K562 (cell line): Measurements from ENCODE around the gene TXN2. TPM values are rescaled to one million over a fixed set of nuclear protein-coding genes. Genes with fewer than 3 reads are reported as not detected.

Experiments
- ATAC-seq: fragments of 200-7000 bp; cut with Tn5 transposase; 3 replicates; pipeline ENCODE4 v1.9.1; 2020; ENCODE audit warnings: moderate library complexity
- BruUV-seq: library from RNA; stranded (reverse); fragments of 400-500 nt; replicated peaks from 2 replicates; lab custom pipeline; 2021; lab: Mats Ljungman, UMichigan
- CTCF ChIA-PET: fragments of 300-600 bp; formaldehyde crosslinking; extraction: SDS; loops from one replicate; lab custom pipeline; 2021; ENCODE audit warnings: low intra/inter-chr PET ratio; lab: Yijun Ruan, JAX
- POLR2A ChIA-PET: fragments of 300-600, 350-650 bp; sonication (Branson Sonifier 250); formaldehyde crosslinking; extraction: SDS; loops from one replicate; lab custom pipeline; 2021; ENCODE audit warnings: antibody characterized with exemption, inconsistent platforms; lab: Yijun Ruan, JAX
- DNase-seq, 4 experiments: peaks; one replicate each; pipeline versions ENCODE4 v3.0.0 to v3.0.0-alpha.2; 2011 to 2018; ENCODE audit warnings: low spot score in 3 of 4, mixed read lengths in 3 of 4; ENCODE audit errors: extremely low read depth in 1 of 4
- FAIRE-seq: peaks from 2 replicates; lab custom pipeline; 2011; peaks lifted over from hg19 to GRCh38; lab: Jason Lieb, UNC
- H2AFZ ChIP-seq: 2 replicates; pipeline ENCODE4 v1.6.0; 2011; ENCODE audit warnings: low read depth, low read length, control low read depth, inconsistent platforms
- H3K27ac ChIP-seq: fragments of 200-600 bp; 3 replicates; pipeline ENCODE4 v1.8.0; 2011; ENCODE audit warnings: low read depth, mild to moderate bottlenecking, control low read depth, inconsistent platforms, low read length, moderate library complexity, mixed read lengths; ENCODE audit errors: extremely low read depth
- H3K27me3 ChIP-seq, 2 experiments: fragments of 300-600 bp in 1 of 2; 2 replicates in 1 of 2; 3 replicates in 1 of 2; pipeline versions ENCODE4 v1.6.0 to v1.8.0; 2011; ENCODE audit warnings: inconsistent platforms in 2 of 2, low read length in 2 of 2, mild to moderate bottlenecking in 1 of 2, mixed read lengths in 1 of 2, moderate library complexity in 1 of 2; ENCODE audit not compliant: control insufficient read depth in 2 of 2, insufficient read depth in 2 of 2
- H3K36me3 ChIP-seq: fragments of 300-600 bp; 3 replicates; pipeline ENCODE4 v1.8.0; 2011; ENCODE audit warnings: mild to moderate bottlenecking, low read length, inconsistent platforms; ENCODE audit not compliant: control insufficient read depth, insufficient read depth
- H3K4me1 ChIP-seq, 2 experiments: fragments of 200-600 bp in 1 of 2; replicated peaks in 1 of 2; 2 replicates in 1 of 2; 3 replicates in 1 of 2; pipeline versions ENCODE4 v1.5.1 to v1.8.0; 2011; ENCODE audit warnings: inconsistent platforms in 2 of 2, low read length in 2 of 2, mild to moderate bottlenecking in 1 of 2, mixed read lengths in 1 of 2, moderate library complexity in 1 of 2; ENCODE audit not compliant: control insufficient read depth in 2 of 2, insufficient read depth in 2 of 2
- H3K4me2 ChIP-seq: 2 replicates; pipeline ENCODE4 v1.6.1; 2011; ENCODE audit warnings: low read length, control low read depth, inconsistent platforms, mixed read lengths; ENCODE audit not compliant: insufficient read depth
- H3K4me3 ChIP-seq: fragments of 200-600 bp; sonication (generic), shearing (Covaris generic); 2 replicates; pipeline ENCODE4 v1.5.1; 2016; ENCODE audit warnings: control low read depth, inconsistent platforms
- H3K79me2 ChIP-seq: fragments of 200-600 bp; 3 replicates; pipeline ENCODE4 v1.8.0; 2011; ENCODE audit warnings: low read length, inconsistent platforms; ENCODE audit not compliant: control insufficient read depth, insufficient read depth
- H3K9ac ChIP-seq, 2 experiments: 2 replicates each; pipeline versions ENCODE4 v1.6.0 to v1.6.1; 2011; ENCODE audit warnings: low read depth in 2 of 2, low read length in 2 of 2, control low read depth in 1 of 2, inconsistent platforms in 1 of 2, mild to moderate bottlenecking in 1 of 2, mixed read lengths in 1 of 2; ENCODE audit not compliant: insufficient read depth in 1 of 2
- H3K9me1 ChIP-seq: one replicate; pipeline ENCODE4 v1.6.0; 2011; ENCODE audit warnings: inconsistent platforms, mild to moderate bottlenecking, low read length, moderate library complexity; ENCODE audit not compliant: control insufficient read depth, insufficient read depth
- H3K9me3 ChIP-seq: replicated peaks from 2 replicates; pipeline ENCODE4 v1.5.1; 2011; ENCODE audit warnings: low read depth, low read length, inconsistent platforms; ENCODE audit not compliant: control insufficient read depth, insufficient read depth
- H4K20me1 ChIP-seq: replicated peaks from 2 replicates; pipeline ENCODE4 v1.6.1; 2011; ENCODE audit warnings: low read length, inconsistent platforms, mixed read lengths; ENCODE audit not compliant: control insufficient read depth, insufficient read depth
- ETV5 ChIP-seq: sonication (generic); formaldehyde crosslinking; IDR thresholded peaks from 2 replicates; pipeline ENCODE4 v1.4.0; 2020; ENCODE audit warnings: low read depth, mild to moderate bottlenecking, missing genetic modification reagents
- EWSR1 ChIP-seq: fragments of 450-650 bp; IDR thresholded peaks from 2 replicates; pipeline ENCODE4 v1.6.1; 2018; ENCODE audit warnings: borderline replicate concordance, mild to moderate bottlenecking, low read depth, moderate library complexity; ENCODE audit not compliant: partially characterized antibody
- HDAC1 ChIP-seq, 2 experiments: fragments of 450-650 bp; IDR thresholded peaks; 2 replicates each; pipeline ENCODE4 v1.6.1; 2016 to 2017; ENCODE audit warnings: inconsistent platforms in 1 of 2, mild to moderate bottlenecking in 1 of 2, moderate library complexity in 1 of 2
- KAT7 ChIP-seq: sonication (generic); formaldehyde crosslinking; IDR thresholded peaks from 2 replicates; pipeline ENCODE4 v1.8.0; 2022; ENCODE audit warnings: missing genetic modification reagents, mild to moderate bottlenecking, borderline replicate concordance
- MEF2D ChIP-seq: conservative IDR thresholded peaks from 2 replicates; pipeline ENCODE4 v1.6.1; 2016; ENCODE audit warnings: low read depth, missing genetic modification characterization, missing compliant biosample characterization
- MEIS2 ChIP-seq: fragments of 450-650 bp; IDR thresholded peaks from 2 replicates; pipeline ENCODE4 v1.6.1; 2014; ENCODE audit warnings: mild to moderate bottlenecking; ENCODE audit not compliant: partially characterized antibody
- PCBP1 ChIP-seq: fragments of 200-400 bp; formaldehyde crosslinking; IDR thresholded peaks from 2 replicates; pipeline ENCODE4 v1.6.1; 2018; ENCODE audit warnings: mild to moderate bottlenecking, low read depth, low read length; ENCODE audit not compliant: poor library complexity, severe bottlenecking
- PHB ChIP-seq: fragments of 250-450 bp; sonication (Bioruptor Pico); IDR thresholded peaks from 2 replicates; pipeline ENCODE4 v1.5.0; 2021
- PRMT5 ChIP-seq: sonication (generic); formaldehyde crosslinking; IDR thresholded peaks from 2 replicates; pipeline ENCODE4 v1.5.0; 2020; ENCODE audit warnings: missing genetic modification reagents
- SMARCE1 ChIP-seq: fragments of 450-650 bp; IDR thresholded peaks from 2 replicates; pipeline ENCODE4 v1.7.1; 2016; ENCODE audit warnings: mild to moderate bottlenecking
- SREBF1 ChIP-seq: fragments of 150-350 bp; IDR thresholded peaks from 2 replicates; pipeline ENCODE4 v1.6.1; 2014; ENCODE audit warnings: antibody characterized with exemption, low read depth, low read length, borderline replicate concordance
- ZNF212 ChIP-seq: fragments of 450-650 bp; formaldehyde crosslinking; IDR thresholded peaks from 2 replicates; pipeline ENCODE4 v1.4.0; 2020; ENCODE audit warnings: mild to moderate bottlenecking
- ZNF239 ChIP-seq: fragments of 250-450 bp; sonication (Bioruptor Pico); IDR thresholded peaks from 2 replicates; pipeline ENCODE4 v1.4.0; 2020; ENCODE audit warnings: mild to moderate bottlenecking
- ZNF589 ChIP-seq: fragments of 200-800 bp; sonication (Bioruptor generic); IDR thresholded peaks from 2 replicates; pipeline ENCODE4 v1.6.1; 2016; ENCODE audit warnings: low read depth, missing genetic modification characterization, missing compliant biosample characterization
- WGBS: fragments of 100-300 bp; shearing (Covaris generic); methylation state at CpG from one replicate; pipeline ENCODE4 v1.1.6; 2016; ENCODE audit warnings: low coverage, mixed read lengths; ENCODE audit not compliant: insufficient coverage; ENCODE audit errors: missing lambda C conversion rate; 5-methylcytosine and 5-hydroxymethylcytosine counted together
- in situ Hi-C: fragments of 300-500 bp; cut with MboI; formaldehyde crosslinking; loops from 4 replicates; pipeline ENCODE4 v1.15.0; 2018; ENCODE audit warnings: inconsistent platforms, mixed read lengths
- intact Hi-C: fragments of 100-400 bp; cut with micrococcal nuclease; formaldehyde crosslinking; loops from 2 replicates; pipeline ENCODE4 v1.14.2; 2022
- polyA plus RNA-seq, 8 experiments: library from polyadenylated mRNA; depleted of rRNA in 4 of 8; stranded (reverse) in 5 of 8; unstranded in 3 of 8; fragments of >200 nt; fragmentation: Nextera tagmentation in 2 of 8; fragmentation: Illumina TruSeq in 1 of 8; extraction: Ambion mirVana in 2 of 8; extraction: Trizol in 1 of 8; gene quantifications; 2 replicates each; pipeline versions ENCODE4 v1.2.1 to v1.2.3, GENCODE V29; 2011 to 2014; ENCODE audit warnings: inconsistent platforms in 1 of 8, missing spikeins in 1 of 8
- total RNA-seq, 7 experiments: library from RNA; depleted of rRNA in 6 of 7; stranded (reverse); fragments of >200 nt in 6 of 7; fragmentation: Illumina TruSeq in 2 of 7; extraction: Trizol in 2 of 7; gene quantifications; 2 replicates each; pipeline versions ENCODE4 v1.2.1 to v1.2.3, GENCODE V29; 2011 to 2021; ENCODE audit warnings: low replicate concordance in 1 of 7
- TF ChIP-seq, protein P1 (sequence below): sonication (generic); formaldehyde crosslinking; IDR thresholded peaks from 2 replicates; pipeline ENCODE4 v1.8.1; 2023; ENCODE audit warnings: missing genetic modification reagents, mild to moderate bottlenecking, borderline replicate concordance
- TF ChIP-seq, protein P2 (sequence below): sonication (generic); formaldehyde crosslinking; IDR thresholded peaks from 2 replicates; pipeline ENCODE4 v1.9.0; 2022; ENCODE audit warnings: mild to moderate bottlenecking, missing genetic modification reagents

Gene TXN2
- total and polyA plus RNA-seq, 9 of the 15 experiments (the other 6 are each of a cell fraction or from before 2014, with no cell fraction given), result 48.5 to 399 (median 118) TPM

DNA sequence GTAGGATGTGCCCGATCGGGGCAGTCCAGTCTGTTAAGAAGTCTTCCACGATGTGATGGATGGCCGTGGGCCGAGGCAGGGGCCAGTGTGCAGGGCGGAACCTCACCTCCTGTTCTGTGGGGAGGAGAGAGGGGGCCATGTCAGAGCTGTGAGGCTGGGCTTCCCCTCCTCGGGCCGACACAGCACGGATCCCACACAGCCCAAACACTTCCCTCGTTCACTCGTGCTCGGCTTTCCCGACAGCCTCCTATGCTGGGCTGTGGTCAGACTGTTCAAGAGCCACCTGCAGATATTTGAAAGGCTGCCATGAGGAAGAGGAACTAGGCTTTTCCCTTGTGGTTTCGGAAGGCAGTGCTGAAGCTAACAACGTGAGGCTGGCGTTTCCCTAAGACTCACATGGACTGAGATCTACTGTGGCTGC is 12.3 kb upstream of the TXN2 start (continued):
- TF ChIP-seq SREBF1, result no peak
- TF ChIP-seq PRMT5 (CRISPR knock-in tag), result no peak
- TF ChIP-seq ZNF212 (CRISPR knock-in tag), result no peak
- no peak for TF ChIP-seq HDAC1 (IDR thresholded peaks at IDR 0.05)
- no peak for TF ChIP-seq ZNF239 (CRISPR knock-in tag)
- TF ChIP-seq SMARCE1, result no peak
- TF ChIP-seq MEIS2, result no peak
- TF ChIP-seq ETV5 (CRISPR knock-in tag), result no peak
- TF ChIP-seq, all 486 proteins: peak for 0

DNA sequence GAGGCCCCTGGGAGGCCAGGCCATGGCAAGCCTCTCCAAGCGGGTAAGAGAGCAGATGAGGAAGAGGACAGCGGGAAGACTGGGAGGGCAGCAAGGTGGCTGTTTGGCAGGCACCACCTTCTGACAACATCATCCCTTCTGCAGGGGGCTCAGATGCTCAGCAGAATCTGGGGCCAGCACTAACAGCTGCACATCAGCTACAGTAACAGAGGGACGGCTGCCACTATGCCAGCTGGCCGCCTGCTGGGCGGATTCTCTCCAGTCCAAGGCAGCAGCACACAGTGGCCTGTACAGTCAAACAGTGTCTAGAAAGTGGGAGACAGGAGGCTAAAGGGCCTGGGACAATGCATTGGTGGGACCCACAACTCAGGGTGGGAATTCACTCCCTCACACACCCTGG is 10.7 kb upstream of the TXN2 start:
- intact Hi-C loops, result no loop called here
- ChIA-PET CTCF (no interaction called here), POLR2A (interaction anchor here (1.1 to 2.5 kb wide), 4 partner anchors 10 to 37 kb away, joined by 3 to 9 read pairs (median 4); partner anchors contain the start of genes EIF3D, FOXRED2 and TXN2)
- FAIRE-seq (no peak), ATAC-seq (no peak), DNase-seq (no peak)
- WGBS, result 93% methylated on average over 5 of the region's 5 CpGs
- Histone ChIP-seq H3K4me2 (no peak overlapping the region), H3K9me3 (peaks cover 5% of the 10 kb centered on the region), H4K20me1 (no peaks in the 10 kb centered on the region), H3K27ac (no peak overlapping the region), H3K9me1 (no peaks in the 10 kb centered on the region), H3K4me1 (peaks cover 0 to 3% of the 10 kb centered on the region in 2 experiments; a peak in 1 of 5 replicates), H3K27me3 (no peaks in the 10 kb centered on the region), H2AFZ (no peak overlapping the region), H3K36me3 (peaks cover 66% of the 10 kb centered on the region; the same call in 2 of the 3 replicates), H3K9ac (peak overlapping the region in 1 of 2 experiments; percentile 26; a peak in 2 of 4 replicates), H3K79me2 (no peaks in the 10 kb centered on the region), H3K4me3 (no peak overlapping the region)
- in situ Hi-C loops, result no loop called here
- BruUV-seq, result no TSS peak
- TF ChIP-seq PHB (CRISPR knock-in tag) (no peak), KAT7 (CRISPR knock-in tag) (no peak), EWSR1 (no peak), PCBP1 (no peak), ZNF589 (CRISPR knock-in tag) (no peak), MEF2D (tag) (no peak)
- TF ChIP-seq, protein P1, sequence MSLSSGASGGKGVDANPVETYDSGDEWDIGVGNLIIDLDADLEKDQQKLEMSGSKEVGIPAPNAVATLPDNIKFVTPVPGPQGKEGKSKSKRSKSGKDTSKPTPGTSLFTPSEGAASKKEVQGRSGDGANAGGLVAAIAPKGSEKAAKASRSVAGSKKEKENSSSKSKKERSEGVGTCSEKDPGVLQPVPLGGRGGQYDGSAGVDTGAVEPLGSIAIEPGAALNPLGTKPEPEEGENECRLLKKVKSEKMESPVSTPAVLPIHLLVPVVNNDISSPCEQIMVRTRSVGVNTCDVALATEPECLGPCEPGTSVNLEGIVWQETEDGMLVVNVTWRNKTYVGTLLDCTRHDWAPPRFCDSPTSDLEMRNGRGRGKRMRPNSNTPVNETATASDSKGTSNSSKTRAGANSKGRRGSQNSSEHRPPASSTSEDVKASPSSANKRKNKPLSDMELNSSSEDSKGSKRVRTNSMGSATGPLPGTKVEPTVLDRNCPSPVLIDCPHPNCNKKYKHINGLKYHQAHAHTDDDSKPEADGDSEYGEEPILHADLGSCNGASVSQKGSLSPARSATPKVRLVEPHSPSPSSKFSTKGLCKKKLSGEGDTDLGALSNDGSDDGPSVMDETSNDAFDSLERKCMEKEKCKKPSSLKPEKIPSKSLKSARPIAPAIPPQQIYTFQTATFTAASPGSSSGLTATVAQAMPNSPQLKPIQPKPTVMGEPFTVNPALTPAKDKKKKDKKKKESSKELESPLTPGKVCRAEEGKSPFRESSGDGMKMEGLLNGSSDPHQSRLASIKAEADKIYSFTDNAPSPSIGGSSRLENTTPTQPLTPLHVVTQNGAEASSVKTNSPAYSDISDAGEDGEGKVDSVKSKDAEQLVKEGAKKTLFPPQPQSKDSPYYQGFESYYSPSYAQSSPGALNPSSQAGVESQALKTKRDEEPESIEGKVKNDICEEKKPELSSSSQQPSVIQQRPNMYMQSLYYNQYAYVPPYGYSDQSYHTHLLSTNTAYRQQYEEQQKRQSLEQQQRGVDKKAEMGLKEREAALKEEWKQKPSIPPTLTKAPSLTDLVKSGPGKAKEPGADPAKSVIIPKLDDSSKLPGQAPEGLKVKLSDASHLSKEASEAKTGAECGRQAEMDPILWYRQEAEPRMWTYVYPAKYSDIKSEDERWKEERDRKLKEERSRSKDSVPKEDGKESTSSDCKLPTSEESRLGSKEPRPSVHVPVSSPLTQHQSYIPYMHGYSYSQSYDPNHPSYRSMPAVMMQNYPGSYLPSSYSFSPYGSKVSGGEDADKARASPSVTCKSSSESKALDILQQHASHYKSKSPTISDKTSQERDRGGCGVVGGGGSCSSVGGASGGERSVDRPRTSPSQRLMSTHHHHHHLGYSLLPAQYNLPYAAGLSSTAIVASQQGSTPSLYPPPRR (CRISPR knock-in tag), result no peak
- TF ChIP-seq, protein P2, sequence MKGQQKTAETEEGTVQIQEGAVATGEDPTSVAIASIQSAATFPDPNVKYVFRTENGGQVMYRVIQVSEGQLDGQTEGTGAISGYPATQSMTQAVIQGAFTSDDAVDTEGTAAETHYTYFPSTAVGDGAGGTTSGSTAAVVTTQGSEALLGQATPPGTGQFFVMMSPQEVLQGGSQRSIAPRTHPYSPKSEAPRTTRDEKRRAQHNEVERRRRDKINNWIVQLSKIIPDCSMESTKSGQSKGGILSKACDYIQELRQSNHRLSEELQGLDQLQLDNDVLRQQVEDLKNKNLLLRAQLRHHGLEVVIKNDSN, result no peak
